Psoas muscle (tissue), 8 donors: Measurements from ENCODE around the gene CCRL2. TPM values are rescaled to one million over a fixed set of nuclear protein-coding genes. Genes with fewer than 3 reads are reported as not detected.

Source experiments
- ATAC-seq, 4 donors: fragments of 200-7000 bp; cut with Tn5 transposase; one replicate each; pipeline ENCODE4 v1.9.1; 2020; ENCODE audit warnings: moderate library complexity in 3 of 4, mild to moderate bottlenecking in 2 of 4
- DNase-seq, 2 donors: peaks; one replicate each; pipeline ENCODE4 v3.0.0-alpha.2; 2020
- H3K27ac ChIP-seq: fragments of 200-600 bp; one replicate; pipeline ENCODE4 v1.8.0; 2022
- H3K27me3 ChIP-seq, 3 donors: fragments of 200-600 bp in 1 of 3; one replicate each; pipeline versions ENCODE4 v1.6.1 to v1.8.0; 2013 to 2022; ENCODE audit warnings: low read length in 2 of 3, mild to moderate bottlenecking in 2 of 3, moderate library complexity in 1 of 3; ENCODE audit not compliant: insufficient read depth in 3 of 3
- H3K36me3 ChIP-seq, 2 donors: fragments of 200-600 bp in 1 of 2; one replicate each; pipeline versions ENCODE4 v1.6.1 to v1.8.0; 2013 to 2022; ENCODE audit warnings: low read depth in 1 of 2, mild to moderate bottlenecking in 1 of 2, moderate library complexity in 1 of 2; ENCODE audit not compliant: insufficient read depth in 1 of 2
- H3K4me1 ChIP-seq: fragments of 200-600 bp; one replicate; pipeline ENCODE4 v1.8.0; 2022
- H3K4me3 ChIP-seq: fragments of 200-600 bp; one replicate; pipeline ENCODE4 v1.8.0; 2022; ENCODE audit warnings: mild to moderate bottlenecking
- H3K9me3 ChIP-seq: fragments of 200-600 bp; one replicate; pipeline ENCODE4 v1.8.0; 2022
- WGBS, 3 donors: extraction: QIAGEN DNeasy Blood & Tissue Kit; methylation state at CpG; one replicate each; pipeline versions ENCODE4 v1.1.6 to v1.1.7; 2013; 5-methylcytosine and 5-hydroxymethylcytosine counted together
- intact Hi-C, 2 donors: fragments of 100-400 bp; cut with DNase I; formaldehyde crosslinking; loops; one replicate each; pipeline versions ENCODE4 v1.11.0 to v1.14.2; 2022
- polyA plus RNA-seq, 3 donors: library from polyadenylated mRNA; stranded (reverse); fragments of 200-250 nt; gene quantifications; one replicate each; pipeline ENCODE4 v1.2.3, GENCODE V29; 2013
- total RNA-seq, 4 donors: library from RNA; stranded (reverse); fragmentation: NEBNext Ultra II Directional in 2 of 4; extraction: Animal tissue kit (Norgen Biotek cat#: 25700) in 2 of 4; gene quantifications; one replicate each; pipeline versions ENCODE4 v1.2.1 to v1.2.4, GENCODE V29; 2021 to 2023
- TF ChIP-seq, protein P1 (sequence below): fragments of 200-600 bp; IDR thresholded peaks from one replicate; pipeline ENCODE4 v1.8.0; 2022; ENCODE audit warnings: antibody characterized with exemption
- donor health status: healthy with polysubstance abuse.
- donor health status: DM: no; HTN: no; CAD: no; lungs with moderate emphysema.
- donor health status: Bipolar disorder and iron deficiency.
- donor health status: healthy.
- donor health status: DM: yes; HTN: yes; CAD: no.
- donor health status: DM: no; HTN: no; CAD: no.
- donor health status: DM: no; HTN: no; CAD: no.
- donor health status: DM: yes; HTN: yes; CAD: no.

Gene CCRL2
- total and polyA plus RNA-seq, 7 donors = 0.55 to 1.8 (median 1.1) TPM

DNA sequence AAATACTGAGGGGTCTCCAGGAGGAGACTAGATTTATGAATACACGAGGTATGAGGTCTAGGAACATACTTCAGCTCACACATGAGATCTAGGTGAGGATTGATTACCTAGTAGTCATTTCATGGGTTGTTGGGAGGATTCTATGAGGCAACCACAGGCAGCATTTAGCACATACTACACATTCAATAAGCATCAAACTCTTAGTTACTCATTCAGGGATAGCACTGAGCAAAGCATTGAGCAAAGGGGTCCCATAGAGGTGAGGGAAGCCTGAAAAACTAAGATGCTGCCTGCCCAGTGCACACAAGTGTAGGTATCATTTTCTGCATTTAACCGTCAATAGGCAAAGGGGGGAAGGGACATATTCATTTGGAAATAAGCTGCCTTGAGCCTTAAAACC, 31.8 kb upstream of the CCRL2 start:
- Histone ChIP-seq H3K9me3 (no peaks in the 10 kb centered on the region), H3K4me3 (no peak overlapping the region), H3K4me1 (peaks cover 4% of the 10 kb centered on the region), H3K27ac (no peak overlapping the region), H3K27me3 (no peaks in the 10 kb centered on the region), H3K36me3 (no peaks in the 10 kb centered on the region)
- intact Hi-C loops = loop anchor here in 1 of 2 donors (5.0 kb wide), 3 partner anchors 228 to 433 kb away; partner anchors contain the start of gene CXCR6
- DNase-seq (no peak), ATAC-seq (no peak)
- WGBS, 3 donors = 72 to 79% (median 78%) methylated on average over 2 of the region's 2 CpGs
- TF ChIP-seq, protein P1, sequence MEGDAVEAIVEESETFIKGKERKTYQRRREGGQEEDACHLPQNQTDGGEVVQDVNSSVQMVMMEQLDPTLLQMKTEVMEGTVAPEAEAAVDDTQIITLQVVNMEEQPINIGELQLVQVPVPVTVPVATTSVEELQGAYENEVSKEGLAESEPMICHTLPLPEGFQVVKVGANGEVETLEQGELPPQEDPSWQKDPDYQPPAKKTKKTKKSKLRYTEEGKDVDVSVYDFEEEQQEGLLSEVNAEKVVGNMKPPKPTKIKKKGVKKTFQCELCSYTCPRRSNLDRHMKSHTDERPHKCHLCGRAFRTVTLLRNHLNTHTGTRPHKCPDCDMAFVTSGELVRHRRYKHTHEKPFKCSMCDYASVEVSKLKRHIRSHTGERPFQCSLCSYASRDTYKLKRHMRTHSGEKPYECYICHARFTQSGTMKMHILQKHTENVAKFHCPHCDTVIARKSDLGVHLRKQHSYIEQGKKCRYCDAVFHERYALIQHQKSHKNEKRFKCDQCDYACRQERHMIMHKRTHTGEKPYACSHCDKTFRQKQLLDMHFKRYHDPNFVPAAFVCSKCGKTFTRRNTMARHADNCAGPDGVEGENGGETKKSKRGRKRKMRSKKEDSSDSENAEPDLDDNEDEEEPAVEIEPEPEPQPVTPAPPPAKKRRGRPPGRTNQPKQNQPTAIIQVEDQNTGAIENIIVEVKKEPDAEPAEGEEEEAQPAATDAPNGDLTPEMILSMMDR = no peak

DNA sequence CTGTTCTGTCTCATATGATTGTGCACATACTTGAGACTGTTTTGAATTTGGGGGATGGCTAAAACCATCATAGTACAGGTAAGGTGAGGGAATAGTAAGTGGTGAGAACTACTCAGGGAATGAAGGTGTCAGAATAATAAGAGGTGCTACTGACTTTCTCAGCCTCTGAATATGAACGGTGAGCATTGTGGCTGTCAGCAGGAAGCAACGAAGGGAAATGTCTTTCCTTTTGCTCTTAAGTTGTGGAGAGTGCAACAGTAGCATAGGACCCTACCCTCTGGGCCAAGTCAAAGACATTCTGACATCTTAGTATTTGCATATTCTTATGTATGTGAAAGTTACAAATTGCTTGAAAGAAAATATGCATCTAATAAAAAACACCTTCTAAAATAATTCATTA, 31.2 kb upstream of the CCRL2 start:
- WGBS, 3 donors = 30 to 38% (median 35%) methylated on average over 2 of the region's 2 CpGs

DNA sequence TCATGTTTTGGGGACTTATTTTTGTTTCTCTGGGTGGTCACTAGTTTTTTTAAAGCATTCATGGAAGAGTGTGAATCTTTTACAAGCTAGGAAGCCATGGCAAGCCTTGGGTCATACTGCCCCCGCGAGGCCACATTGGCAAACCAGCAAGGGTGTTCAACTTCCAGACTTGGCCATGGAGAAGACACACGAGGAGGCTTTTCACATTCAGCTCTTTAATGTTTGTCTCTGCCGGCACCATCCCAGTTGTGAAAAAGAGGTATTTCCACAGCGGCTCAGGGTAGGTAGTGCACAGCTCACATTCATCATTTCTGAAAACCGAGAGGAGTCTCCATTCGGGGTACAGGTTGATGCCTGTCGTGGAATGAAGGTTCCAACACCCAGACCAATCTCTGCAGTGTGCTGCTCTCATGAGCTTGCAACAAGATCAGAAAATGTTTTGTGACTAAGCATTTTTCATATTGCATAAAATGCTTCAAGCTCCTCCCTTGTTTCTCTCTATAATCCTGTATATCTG, 28.6 kb upstream of the CCRL2 start:
- TF ChIP-seq, protein P1 = peak; percentile 65
- DNase-seq = peak; percentile 69 to 78
- intact Hi-C loops = loop anchor here in 1 of 2 donors (5.0 kb wide), 3 partner anchors 231 to 436 kb away; partner anchors contain the start of gene CXCR6
- H3K4me3 ChIP-seq = peak overlapping the region; percentile 17
- ATAC-seq = peak; percentile 59 to 76 (median 66)
- no peaks in the 10 kb centered on the region for H3K9me3 ChIP-seq
- peaks cover 20% of the 10 kb centered on the region for H3K4me1 ChIP-seq
- H3K27ac ChIP-seq = no peak overlapping the region
- no peaks in the 10 kb centered on the region for H3K36me3 ChIP-seq
- no peaks in the 10 kb centered on the region for H3K27me3 ChIP-seq
- WGBS, 3 donors = 25 to 46% (median 33%) methylated on average over 8 of the region's 8 CpGs

More for the DNA sequence above, 31.2 kb upstream of the CCRL2 start:
- TF ChIP-seq, protein P1 = no peak
- DNase-seq (no peak), ATAC-seq (no peak)
- Histone ChIP-seq H3K4me1 (peaks cover 10% of the 10 kb centered on the region), H3K36me3 (no peaks in the 10 kb centered on the region), H3K9me3 (no peaks in the 10 kb centered on the region), H3K4me3 (no peak overlapping the region), H3K27me3 (no peaks in the 10 kb centered on the region), H3K27ac (no peak overlapping the region)
- intact Hi-C loops = loop anchor here in 1 of 2 donors (5.0 kb wide), 3 partner anchors 229 to 434 kb away; partner anchors contain the start of gene CXCR6

DNA sequence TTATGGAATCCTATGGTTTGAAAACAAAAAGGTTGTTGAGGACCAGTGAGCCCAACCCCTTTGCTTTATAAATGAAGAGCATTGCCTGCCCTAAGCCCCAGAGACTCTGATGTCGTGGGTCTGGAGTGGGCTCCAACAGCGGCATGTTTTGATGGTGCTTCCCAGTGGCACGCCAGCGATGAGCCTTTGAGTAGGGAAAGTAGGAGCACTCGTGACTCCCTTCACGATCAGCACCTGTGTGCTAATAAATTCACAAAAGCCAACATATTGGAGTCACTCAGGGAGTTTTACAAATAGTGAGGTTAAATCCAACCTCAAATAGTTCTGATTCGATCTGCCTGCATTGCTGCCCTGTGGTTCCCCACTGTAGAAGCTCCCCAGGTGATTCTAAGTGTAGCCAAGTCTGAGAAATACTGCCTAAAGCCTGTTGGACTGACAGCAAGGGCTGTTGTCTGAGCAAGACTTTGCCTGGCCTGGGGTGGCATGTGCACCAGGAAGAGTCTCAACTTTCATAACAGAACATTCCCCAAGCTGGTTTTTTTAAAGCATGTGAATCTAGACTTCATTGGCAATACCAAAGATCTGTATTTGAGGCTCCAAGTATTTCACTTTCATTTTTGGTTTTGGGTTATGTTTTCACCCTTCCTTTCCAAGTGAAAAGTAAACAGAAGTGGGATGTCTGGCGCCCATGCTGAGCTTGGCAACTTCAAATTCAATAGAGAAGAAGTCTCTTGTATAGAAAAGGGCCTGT, 26.4 kb upstream of the CCRL2 start:
- Histone ChIP-seq H3K27me3 (no peaks in the 10 kb centered on the region), H3K9me3 (no peaks in the 10 kb centered on the region), H3K4me3 (peak overlapping the region; percentile 38), H3K4me1 (peaks cover 20% of the 10 kb centered on the region), H3K27ac (peak overlapping the region; percentile 79), H3K36me3 (no peaks in the 10 kb centered on the region)
- TF ChIP-seq, protein P1 = no peak
- 30 to 41% (median 33%) methylated on average over 8 of the region's 8 CpGs for WGBS, 3 donors
- peak in 1 of 2 donors; percentile 56 for DNase-seq
- intact Hi-C loops = no loop called here
- ATAC-seq = peak; percentile 88 to 93 (median 90)
